H9 (cell line): ENCODE measurements around the gene RAB39B. TPM values are rescaled to one million over a fixed set of nuclear protein-coding genes. Genes with fewer than 3 reads are reported as not detected.

ENCODE experiments used
- DNase-seq: peaks from one replicate; pipeline ENCODE4 v3.0.0-alpha.2; 2017
- H2AFZ ChIP-seq: one replicate; pipeline ENCODE4 v1.6.1; 2013; ENCODE audit warnings: mild to moderate bottlenecking, low read length, control low read depth, moderate library complexity
- H2AK5ac ChIP-seq: 2 replicates; pipeline ENCODE4 v1.6.1; 2013; ENCODE audit warnings: low read length, control low read depth, mixed read lengths; ENCODE audit not compliant: insufficient read length
- H2BK120ac ChIP-seq: one replicate; pipeline ENCODE4 v1.6.1; 2013; ENCODE audit warnings: low read depth, mild to moderate bottlenecking, low read length, control low read depth, inconsistent platforms; ENCODE audit not compliant: poor library complexity, severe bottlenecking
- H2BK12ac ChIP-seq: 2 replicates; pipeline ENCODE4 v1.6.1; 2013; ENCODE audit warnings: low read length, control low read depth, mixed read lengths, low read depth; ENCODE audit not compliant: insufficient read length
- H2BK15ac ChIP-seq: 2 replicates; pipeline ENCODE4 v1.6.1; 2013; ENCODE audit warnings: low read depth, low read length, control low read depth
- H2BK20ac ChIP-seq: one replicate; pipeline ENCODE4 v1.6.1; 2013; ENCODE audit warnings: low read depth, mild to moderate bottlenecking, low read length, control low read depth, inconsistent platforms; ENCODE audit not compliant: poor library complexity, severe bottlenecking
- H2BK5ac ChIP-seq: 2 replicates; pipeline ENCODE4 v1.6.1; 2013; ENCODE audit warnings: low read length, control low read depth, mixed read lengths; ENCODE audit not compliant: insufficient read length
- H3K14ac ChIP-seq: 2 replicates; pipeline ENCODE4 v1.6.1; 2013; ENCODE audit warnings: low read length, control low read depth; ENCODE audit not compliant: insufficient read depth
- H3K18ac ChIP-seq: 2 replicates; pipeline ENCODE4 v1.6.1; 2013; ENCODE audit warnings: low read depth, mild to moderate bottlenecking, mixed read lengths, low read length, control low read depth; ENCODE audit not compliant: insufficient read length
- H3K23ac ChIP-seq: 2 replicates; pipeline ENCODE4 v1.6.1; 2013; ENCODE audit warnings: low read length, control low read depth, mixed read lengths, low read depth; ENCODE audit not compliant: insufficient read length
- H3K23me2 ChIP-seq: 2 replicates; pipeline ENCODE4 v1.6.1; 2013; ENCODE audit warnings: low read depth, mild to moderate bottlenecking, mixed read lengths, low read length, control low read depth; ENCODE audit not compliant: insufficient read length, poor library complexity, severe bottlenecking
- H3K27ac ChIP-seq: 2 replicates; pipeline ENCODE4 v1.5.1; 2013; ENCODE audit warnings: low read length, control low read depth, mixed read lengths, low read depth; ENCODE audit not compliant: insufficient read length
- H3K27me3 ChIP-seq: 2 replicates; pipeline ENCODE4 v1.6.1; 2013; ENCODE audit warnings: low read length, control low read depth, inconsistent platforms; ENCODE audit not compliant: insufficient read depth
- H3K4ac ChIP-seq: 2 replicates; pipeline ENCODE4 v1.6.1; 2013; ENCODE audit warnings: low read depth, mild to moderate bottlenecking, control low read depth, inconsistent platforms, low read length, moderate library complexity
- H3K4me1 ChIP-seq: 2 replicates; pipeline ENCODE4 v1.6.1; 2013; ENCODE audit warnings: low read length, control low read depth, inconsistent platforms; ENCODE audit not compliant: insufficient read depth
- H3K4me2 ChIP-seq: 2 replicates; pipeline ENCODE4 v1.6.1; 2013; ENCODE audit warnings: low read length, control low read depth, mixed read lengths; ENCODE audit not compliant: insufficient read length, insufficient read depth
- H3K56ac ChIP-seq: 2 replicates; pipeline ENCODE4 v1.6.1; 2013; ENCODE audit warnings: low read depth, mild to moderate bottlenecking, mixed read lengths, low read length, control low read depth; ENCODE audit not compliant: insufficient read length
- H3K79me1 ChIP-seq: 2 replicates; pipeline ENCODE4 v1.6.1; 2013; ENCODE audit warnings: low read depth, mild to moderate bottlenecking, moderate library complexity, low read length, control low read depth, inconsistent platforms; ENCODE audit not compliant: insufficient read depth, poor library complexity, severe bottlenecking
- H3K79me2 ChIP-seq: 2 replicates; pipeline ENCODE4 v1.6.1; 2013; ENCODE audit warnings: low read length, control low read depth, inconsistent platforms; ENCODE audit not compliant: insufficient read depth
- H3K9ac ChIP-seq: 2 replicates; pipeline ENCODE4 v1.6.1; 2013; ENCODE audit warnings: low read length, control low read depth, mixed read lengths; ENCODE audit not compliant: insufficient read length; ENCODE audit errors: extremely low read depth
- H3K9me3 ChIP-seq: one replicate; pipeline ENCODE4 v1.6.1; 2013; ENCODE audit warnings: low read depth, low read length, inconsistent platforms; ENCODE audit not compliant: control insufficient read depth
- H3T11ph ChIP-seq: one replicate; pipeline ENCODE4 v1.6.1; 2013; ENCODE audit warnings: mild to moderate bottlenecking, low read length, control low read depth, inconsistent platforms
- H4K20me1 ChIP-seq: one replicate; pipeline ENCODE4 v1.6.1; 2013; ENCODE audit not compliant: control insufficient read depth, insufficient read length, insufficient read depth
- H4K5ac ChIP-seq: 2 replicates; pipeline ENCODE4 v1.6.1; 2013; ENCODE audit warnings: low read depth, mild to moderate bottlenecking, mixed read lengths, low read length, control low read depth; ENCODE audit not compliant: insufficient read length
- H4K8ac ChIP-seq: replicated peaks from 2 replicates; pipeline ENCODE4 v1.6.1; 2013; ENCODE audit warnings: low read length, control low read depth, mixed read lengths, low read depth; ENCODE audit not compliant: insufficient read length
- H4K91ac ChIP-seq: 2 replicates; pipeline ENCODE4 v1.6.1; 2013; ENCODE audit warnings: low read depth, mild to moderate bottlenecking, moderate library complexity, mixed read lengths, low read length, control low read depth; ENCODE audit not compliant: insufficient read length
- H3K27ac Mint-ChIP-seq, 3 experiments: 2 replicates in 2 of 3; 3 replicates in 1 of 3; pipeline ENCODE4 v1.8.0; 2020 to 2021; ENCODE audit warnings: mixed read lengths in 3 of 3, mild to moderate bottlenecking in 1 of 3, moderate library complexity in 1 of 3
- H3K27me3 Mint-ChIP-seq: 2 replicates; pipeline ENCODE4 v1.8.0; 2021; ENCODE audit warnings: low read depth, mild to moderate bottlenecking, moderate library complexity, mixed read lengths
- H3K36me3 Mint-ChIP-seq, 3 experiments: 2 replicates in 2 of 3; 3 replicates in 1 of 3; pipeline ENCODE4 v1.8.0; 2020 to 2021; ENCODE audit warnings: low read depth in 3 of 3, mixed read lengths in 3 of 3; ENCODE audit not compliant: insufficient read depth in 1 of 3
- H3K4me1 Mint-ChIP-seq, 2 experiments: 2 replicates each; pipeline ENCODE4 v1.8.0; 2020; ENCODE audit warnings: mixed read lengths in 2 of 2
- H3K4me3 Mint-ChIP-seq, 2 experiments: 2 replicates in 1 of 2; 3 replicates in 1 of 2; pipeline ENCODE4 v1.8.0; 2020 to 2021; ENCODE audit warnings: mild to moderate bottlenecking in 2 of 2, mixed read lengths in 2 of 2, moderate library complexity in 1 of 2
- H3K9me3 Mint-ChIP-seq, 2 experiments: 2 replicates in 1 of 2; 3 replicates in 1 of 2; pipeline ENCODE4 v1.8.0; 2020; ENCODE audit warnings: mild to moderate bottlenecking in 2 of 2, mixed read lengths in 2 of 2, moderate library complexity in 1 of 2
- CTCF ChIP-seq: fragments of 200-600 bp; sonication (generic); conservative IDR thresholded peaks from 3 replicates; pipeline ENCODE4 v1.8.0; 2021; ENCODE audit warnings: antibody characterized with exemption, mild to moderate bottlenecking
- WGBS: extraction: QIAGEN DNeasy Blood & Tissue Kit; methylation state at CpG from one replicate; pipeline ENCODE4 v1.1.7; 2013; ENCODE audit warnings: missing lambda C conversion rate, low lambda C conversion rate, mixed read lengths; ENCODE audit not compliant: insufficient read length; ENCODE audit errors: extremely low coverage; 5-methylcytosine and 5-hydroxymethylcytosine counted together
- total RNA-seq: library from RNA; stranded (reverse); gene quantifications from 2 replicates; pipeline ENCODE4 v1.2.1, GENCODE V29; 2021

RAB39B gene
- total RNA-seq, 1 experiment from 2014 or later, result 7.2 TPM

GRCh38 chrX:155259752-155260151, 4.5 kb downstream of the RAB39B start:
- H3K9me3 ChIP-seq, result peaks cover 44% of the 10 kb centered on the region
- no peaks in the 10 kb centered on the region for H3K4me1 ChIP-seq
- no peak overlapping the region for H3K18ac ChIP-seq
- H2BK12ac ChIP-seq, result no peak overlapping the region
- H3K4ac ChIP-seq, result no peak overlapping the region
- H3K79me2 ChIP-seq, result no peaks in the 10 kb centered on the region
- no peak overlapping the region for H3K4me3 Mint-ChIP-seq
- no peak overlapping the region for H3K56ac ChIP-seq
- H3K14ac ChIP-seq, result no peak overlapping the region
- peaks cover 4 to 9% of the 10 kb centered on the region in 2 experiments; a peak in 3 of 4 replicates for H3K4me1 Mint-ChIP-seq
- no peaks in the 10 kb centered on the region for H3K27me3 Mint-ChIP-seq
- H3K9me3 Mint-ChIP-seq, result peaks cover 57 to 68% of the 10 kb centered on the region in 2 experiments
- no peak overlapping the region for H4K8ac ChIP-seq
- H3K23ac ChIP-seq, result no peak overlapping the region
- no CpG with 5 or more reads among the region's 3 CpGs for WGBS
- no peak overlapping the region for H2BK20ac ChIP-seq
- H2BK5ac ChIP-seq, result no peak overlapping the region
- no peaks in the 10 kb centered on the region for H3K79me1 ChIP-seq
- no peaks in the 10 kb centered on the region for H4K20me1 ChIP-seq
- H3K9ac ChIP-seq, result no peak overlapping the region
- no peak overlapping the region for H4K5ac ChIP-seq
- no peak overlapping the region for H4K91ac ChIP-seq
- H2AFZ ChIP-seq, result no peak overlapping the region
- no peak for DNase-seq
- peaks cover 0 to 5% (median 4%) of the 10 kb centered on the region in 3 experiments; a peak in 3 of 7 replicates for H3K36me3 Mint-ChIP-seq
- no peaks in the 10 kb centered on the region for H3K27me3 ChIP-seq
- H2AK5ac ChIP-seq, result no peak overlapping the region
- no peak overlapping the region for H2BK120ac ChIP-seq
- TF ChIP-seq CTCF, result no peak
- no peak overlapping the region for H3K4me2 ChIP-seq
- H3K23me2 ChIP-seq, result no peaks in the 10 kb centered on the region
- H2BK15ac ChIP-seq, result no peak overlapping the region
- no peak overlapping the region for H3T11ph ChIP-seq
- H3K27ac Mint-ChIP-seq, result no peak overlapping the region
- no peak overlapping the region for H3K27ac ChIP-seq
